HepG2 (cell line): ENCODE results near the gene KMT2E. TPM values are rescaled to one million over a fixed set of nuclear protein-coding genes. Genes with fewer than 3 reads are reported as not detected.

Experiments
- ATAC-seq: fragments of 200-7000 bp; cut with Tn5 transposase; 3 replicates; pipeline ENCODE4 v1.9.1; 2020; ENCODE audit warnings: mild to moderate bottlenecking, moderate library complexity
- BruUV-seq: library from RNA; stranded (reverse); fragments of 400-500 nt; replicated peaks from 2 replicates; lab custom pipeline; 2021; lab: Mats Ljungman, UMichigan
- CTCF ChIA-PET: fragments of 300-600 bp; formaldehyde crosslinking; extraction: SDS; loops from one replicate; lab custom pipeline; 2021; ENCODE audit warnings: low total read pairs, inconsistent platforms, low intra/inter-chr PET ratio; lab: Yijun Ruan, JAX
- POLR2A ChIA-PET: fragments of 350-600 bp; sonication (Branson Sonifier 250); formaldehyde crosslinking; loops from one replicate; lab custom pipeline; 2020; ENCODE audit warnings: antibody characterized with exemption, inconsistent platforms; lab: Yijun Ruan, JAX
- DNase-seq: peaks from one replicate; pipeline ENCODE4 v3.0.0-alpha.2; 2015; ENCODE audit warnings: low spot score
- FAIRE-seq: peaks from 3 replicates; lab custom pipeline; 2011; peaks lifted over from hg19 to GRCh38; lab: Jason Lieb, UNC
- H2AFZ ChIP-seq: one replicate; pipeline ENCODE4 v1.6.1; 2011; ENCODE audit warnings: low read length, inconsistent platforms
- H3K27ac ChIP-seq: fragments of 300-600 bp; 3 replicates; pipeline ENCODE4 v1.8.0; 2011; ENCODE audit warnings: mixed run types, mild to moderate bottlenecking, mixed read lengths, low read length, inconsistent platforms; ENCODE audit not compliant: insufficient read depth; ENCODE audit errors: extremely low read length
- H3K27me3 ChIP-seq, 2 experiments: fragments of 200-600 bp in 1 of 2; 2 replicates in 1 of 2; 3 replicates in 1 of 2; pipeline versions ENCODE4 v1.6.0 to v1.8.0; 2011; ENCODE audit warnings: low read length in 2 of 2, mild to moderate bottlenecking in 2 of 2, moderate library complexity in 2 of 2, inconsistent platforms in 1 of 2; ENCODE audit not compliant: insufficient read depth in 2 of 2, control insufficient read depth in 1 of 2
- H3K36me3 ChIP-seq, 2 experiments: fragments of 200-600 bp in 1 of 2; replicated peaks in 1 of 2; 2 replicates in 1 of 2; 3 replicates in 1 of 2; pipeline versions ENCODE4 v1.5.1 to v1.8.0; 2011; ENCODE audit warnings: low read length in 2 of 2, inconsistent platforms in 1 of 2; ENCODE audit not compliant: insufficient read depth in 2 of 2, control insufficient read depth in 1 of 2
- H3K4me1 ChIP-seq: 2 replicates; pipeline ENCODE4 v1.5.1; 2012; ENCODE audit warnings: low read length, inconsistent platforms; ENCODE audit not compliant: insufficient read depth
- H3K4me2 ChIP-seq: 2 replicates; pipeline ENCODE4 v1.6.0; 2011; ENCODE audit warnings: low read depth, low read length, inconsistent platforms
- H3K4me3 ChIP-seq, 3 experiments: fragments of 200-600 bp in 1 of 3; sonication (generic), shearing (Covaris generic) in 1 of 3; replicated peaks in 1 of 3; 2 replicates each; pipeline ENCODE4 v1.5.1; 2011 to 2016; ENCODE audit warnings: low read length in 3 of 3, inconsistent platforms in 2 of 3, low read depth in 2 of 3, mild to moderate bottlenecking in 2 of 3, control low read depth in 1 of 3, mixed read lengths in 1 of 3; ENCODE audit not compliant: insufficient read depth in 1 of 3
- H3K79me2 ChIP-seq: one replicate; pipeline ENCODE4 v1.6.1; 2011; ENCODE audit warnings: low read length, inconsistent platforms; ENCODE audit not compliant: insufficient read depth
- H3K9ac ChIP-seq: 2 replicates; pipeline ENCODE4 v1.6.0; 2011; ENCODE audit warnings: mild to moderate bottlenecking, low read depth, low read length, inconsistent platforms; ENCODE audit not compliant: insufficient read depth
- H3K9me3 ChIP-seq: 2 replicates; pipeline ENCODE4 v1.5.1; 2012; ENCODE audit warnings: mild to moderate bottlenecking, low read length
- H4K20me1 ChIP-seq: 2 replicates; pipeline ENCODE4 v1.6.0; 2011; ENCODE audit warnings: inconsistent platforms, mild to moderate bottlenecking, low read length, moderate library complexity; ENCODE audit not compliant: insufficient read depth
- DZIP1 ChIP-seq: sonication (generic); formaldehyde crosslinking; IDR thresholded peaks from 2 replicates; pipeline ENCODE4 v1.5.0; 2020; ENCODE audit warnings: mild to moderate bottlenecking, missing genetic modification reagents
- ZBTB26 ChIP-seq: IDR thresholded peaks from 2 replicates; pipeline ENCODE4 v1.6.1; 2016; ENCODE audit warnings: missing compliant biosample characterization, missing genetic modification reagents, borderline replicate concordance
- ZNF619 ChIP-seq: sonication (generic); formaldehyde crosslinking; IDR thresholded peaks from 2 replicates; pipeline ENCODE4 v1.4.0; 2020; ENCODE audit warnings: mild to moderate bottlenecking, missing genetic modification reagents
- ZNF878 ChIP-seq: sonication (generic); formaldehyde crosslinking; IDR thresholded peaks from 2 replicates; pipeline ENCODE4 v1.8.1; 2023; ENCODE audit warnings: mild to moderate bottlenecking, missing genetic modification reagents, moderate library complexity
- WGBS: methylation state at CpG from one replicate; pipeline ENCODE4 v1.1.6; 2017; ENCODE audit warnings: low lambda C conversion rate; 5-methylcytosine and 5-hydroxymethylcytosine counted together
- in situ Hi-C: cut with HindIII; loops from 2 replicates; pipeline ENCODE4 v1.10.0; 2017; ENCODE audit warnings: low pct_unique_long_range_greater_than_20kb; ENCODE audit not compliant: extremely low pct_ligation_motif_present
- intact Hi-C: fragments of 100-400 bp; cut with micrococcal nuclease; formaldehyde crosslinking; loops from one replicate; pipeline ENCODE4 v1.10.0; 2022; ENCODE audit not compliant: unreplicated experiment
- polyA plus RNA-seq, 8 experiments: library from polyadenylated mRNA; depleted of rRNA in 3 of 8; stranded (reverse) in 7 of 8; unstranded in 1 of 8; fragments of >200 nt; fragmentation: Illumina TruSeq in 4 of 8; extraction: Trizol in 4 of 8; gene quantifications; 2 replicates each; pipeline versions ENCODE4 v1.2.1 to v1.2.3, GENCODE V29; 2011 to 2016; ENCODE audit warnings: low read depth in 4 of 8, missing spikeins in 1 of 8, mixed read lengths in 1 of 8; ENCODE audit not compliant: insufficient read depth in 1 of 8
- total RNA-seq, 5 experiments: library from RNA; depleted of rRNA; stranded (reverse); fragments of >200 nt; fragmentation: Illumina TruSeq; extraction: Trizol; gene quantifications; 2 replicates each; pipeline ENCODE4 v1.2.3, GENCODE V29; 2016; ENCODE audit warnings: low read depth in 1 of 5

The KMT2E gene
- total and polyA plus RNA-seq, 2 of the 13 experiments (the other 11 are each of a cell fraction or from before 2014, with no cell fraction given): 6.3 to 24.4 TPM

GRCh38 chr7:104968648-104969047, 45.4 kb upstream of the KMT2E start:
- H3K4me2 ChIP-seq: no peak overlapping the region
- H3K4me3 ChIP-seq: no peak overlapping the region
- ATAC-seq: no peak
- TF ChIP-seq DZIP1 (CRISPR knock-in tag) (no peak), ZBTB26 (no peak), ZNF619 (CRISPR knock-in tag) (no peak), ZNF878 (CRISPR knock-in tag) (no peak)
- H3K27ac ChIP-seq: no peak overlapping the region
- H3K27me3 ChIP-seq: no peaks in the 10 kb centered on the region
- peaks cover 14% of the 10 kb centered on the region for H3K4me1 ChIP-seq
- no peak overlapping the region for H2AFZ ChIP-seq
- in situ Hi-C loops: no loop called here
- H3K36me3 ChIP-seq: no peaks in the 10 kb centered on the region
- DNase-seq: no peak
- ChIA-PET CTCF (no interaction called here), POLR2A (interaction anchor here (0.7 to 0.8 kb wide), 2 partner anchors 15 to 25 kb away, joined by 3 to 5 read pairs; no protein-coding TSS in a partner anchor)
- no TSS peak for BruUV-seq
- no peaks in the 10 kb centered on the region for H3K79me2 ChIP-seq
- H3K9ac ChIP-seq: no peak overlapping the region
- 91% methylated on average over 2 of the region's 2 CpGs for WGBS
- H4K20me1 ChIP-seq: no peaks in the 10 kb centered on the region
- intact Hi-C loops: no loop called here
- no peaks in the 10 kb centered on the region for H3K9me3 ChIP-seq
- FAIRE-seq: no peak
